Lower lobe of right lung (tissue), 2 donors: ENCODE data around the gene PCGF3. TPM values are rescaled to one million over a fixed set of nuclear protein-coding genes. Genes with fewer than 3 reads are reported as not detected.
A peak's percentile ranks its signal among the peaks of the same experiment; 100 is the strongest.

Experiments
- ATAC-seq, 2 donors: fragments of 200-7000 bp; cut with Tn5 transposase; one replicate each; pipeline ENCODE4 v1.9.1; 2020 to 2022; ENCODE audit warnings: mild to moderate bottlenecking in 2 of 2, moderate library complexity in 2 of 2
- DNase-seq: peaks from one replicate; pipeline ENCODE4 v3.0.0-alpha.2; 2020
- H3K27ac ChIP-seq: fragments of 200-600 bp; one replicate; pipeline ENCODE4 v1.8.0; 2022
- H3K27me3 ChIP-seq: fragments of 200-600 bp; one replicate; pipeline ENCODE4 v1.8.0; 2022; ENCODE audit warnings: low read depth
- H3K36me3 ChIP-seq: fragments of 200-600 bp; one replicate; pipeline ENCODE4 v1.8.0; 2022; ENCODE audit warnings: mild to moderate bottlenecking
- H3K4me1 ChIP-seq: fragments of 200-600 bp; one replicate; pipeline ENCODE4 v1.8.0; 2022
- H3K4me3 ChIP-seq: fragments of 200-600 bp; one replicate; pipeline ENCODE4 v1.8.0; 2022; ENCODE audit warnings: mild to moderate bottlenecking
- H3K9me3 ChIP-seq: fragments of 200-600 bp; one replicate; pipeline ENCODE4 v1.8.0; 2022
- intact Hi-C: fragments of 100-400 bp; cut with DNase I; formaldehyde crosslinking; loops from one replicate; pipeline ENCODE4 v1.11.0; 2022
- total RNA-seq: library from RNA; stranded (reverse); fragmentation: NEBNext Ultra II Directional; extraction: Animal tissue kit (Norgen Biotek cat#: 25700); gene quantifications from one replicate; pipeline ENCODE4 v1.2.1, GENCODE V29; 2021
- TF ChIP-seq, protein P1 (sequence below): fragments of 200-600 bp; IDR thresholded peaks from one replicate; pipeline ENCODE4 v1.8.0; 2022; ENCODE audit warnings: antibody characterized with exemption, mild to moderate bottlenecking
- donor health status: DM: no; HTN: yes; CAD: no; lungs with severe emphysema.

Gene PCGF3
- total RNA-seq, 1 donor from 2014 or later: 44.8 TPM

DNA sequence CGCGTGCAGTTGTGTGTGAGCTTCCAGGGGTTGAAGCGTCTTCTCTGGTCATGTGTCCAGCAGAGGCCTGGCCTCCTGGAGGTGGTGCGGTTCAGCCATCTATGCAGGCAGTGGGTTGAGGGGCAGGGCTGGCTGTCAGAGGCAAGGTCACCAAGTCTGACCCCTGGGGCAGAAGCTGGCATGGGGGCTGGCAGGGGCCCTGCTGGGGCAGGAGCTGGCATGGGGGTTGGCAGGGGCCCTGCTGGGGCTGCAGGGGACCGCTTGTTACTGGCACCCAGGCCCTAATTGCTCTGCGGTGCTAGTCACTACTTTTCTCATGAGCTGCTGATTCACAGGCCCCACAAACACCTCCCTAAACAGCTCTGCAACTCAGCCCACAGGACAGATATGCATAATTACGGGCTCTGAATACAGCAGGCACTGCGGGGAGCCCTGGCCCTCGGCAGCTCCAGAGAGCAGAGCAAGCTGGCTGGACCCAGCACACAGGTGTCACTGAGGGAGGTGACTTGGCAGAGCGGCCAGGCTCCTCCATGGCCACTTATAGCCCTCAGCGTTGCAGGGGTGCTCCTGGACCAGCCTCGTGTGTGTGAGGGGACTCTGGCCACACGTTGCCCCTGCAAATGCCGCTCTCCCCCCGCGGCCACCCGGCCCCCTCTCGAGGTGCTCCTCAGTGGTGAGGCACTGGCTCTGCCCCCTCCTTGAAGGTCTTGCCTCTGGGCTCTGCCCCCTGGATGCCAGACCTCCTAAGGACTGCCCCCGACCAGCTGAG is 87.6 kb downstream of the PCGF3 start:
- no peaks in the 10 kb centered on the region for H3K9me3 ChIP-seq
- H3K4me1 ChIP-seq: peaks cover 19% of the 10 kb centered on the region
- H3K27me3 ChIP-seq: peaks cover 67% of the 10 kb centered on the region
- H3K36me3 ChIP-seq: no peaks in the 10 kb centered on the region
- TF ChIP-seq, protein P1, sequence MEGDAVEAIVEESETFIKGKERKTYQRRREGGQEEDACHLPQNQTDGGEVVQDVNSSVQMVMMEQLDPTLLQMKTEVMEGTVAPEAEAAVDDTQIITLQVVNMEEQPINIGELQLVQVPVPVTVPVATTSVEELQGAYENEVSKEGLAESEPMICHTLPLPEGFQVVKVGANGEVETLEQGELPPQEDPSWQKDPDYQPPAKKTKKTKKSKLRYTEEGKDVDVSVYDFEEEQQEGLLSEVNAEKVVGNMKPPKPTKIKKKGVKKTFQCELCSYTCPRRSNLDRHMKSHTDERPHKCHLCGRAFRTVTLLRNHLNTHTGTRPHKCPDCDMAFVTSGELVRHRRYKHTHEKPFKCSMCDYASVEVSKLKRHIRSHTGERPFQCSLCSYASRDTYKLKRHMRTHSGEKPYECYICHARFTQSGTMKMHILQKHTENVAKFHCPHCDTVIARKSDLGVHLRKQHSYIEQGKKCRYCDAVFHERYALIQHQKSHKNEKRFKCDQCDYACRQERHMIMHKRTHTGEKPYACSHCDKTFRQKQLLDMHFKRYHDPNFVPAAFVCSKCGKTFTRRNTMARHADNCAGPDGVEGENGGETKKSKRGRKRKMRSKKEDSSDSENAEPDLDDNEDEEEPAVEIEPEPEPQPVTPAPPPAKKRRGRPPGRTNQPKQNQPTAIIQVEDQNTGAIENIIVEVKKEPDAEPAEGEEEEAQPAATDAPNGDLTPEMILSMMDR: no peak
- intact Hi-C loops: no loop called here
- DNase-seq: peak; percentile 31
- no peak overlapping the region for H3K27ac ChIP-seq
- no peak overlapping the region for H3K4me3 ChIP-seq
- ATAC-seq: no peak

DNA sequence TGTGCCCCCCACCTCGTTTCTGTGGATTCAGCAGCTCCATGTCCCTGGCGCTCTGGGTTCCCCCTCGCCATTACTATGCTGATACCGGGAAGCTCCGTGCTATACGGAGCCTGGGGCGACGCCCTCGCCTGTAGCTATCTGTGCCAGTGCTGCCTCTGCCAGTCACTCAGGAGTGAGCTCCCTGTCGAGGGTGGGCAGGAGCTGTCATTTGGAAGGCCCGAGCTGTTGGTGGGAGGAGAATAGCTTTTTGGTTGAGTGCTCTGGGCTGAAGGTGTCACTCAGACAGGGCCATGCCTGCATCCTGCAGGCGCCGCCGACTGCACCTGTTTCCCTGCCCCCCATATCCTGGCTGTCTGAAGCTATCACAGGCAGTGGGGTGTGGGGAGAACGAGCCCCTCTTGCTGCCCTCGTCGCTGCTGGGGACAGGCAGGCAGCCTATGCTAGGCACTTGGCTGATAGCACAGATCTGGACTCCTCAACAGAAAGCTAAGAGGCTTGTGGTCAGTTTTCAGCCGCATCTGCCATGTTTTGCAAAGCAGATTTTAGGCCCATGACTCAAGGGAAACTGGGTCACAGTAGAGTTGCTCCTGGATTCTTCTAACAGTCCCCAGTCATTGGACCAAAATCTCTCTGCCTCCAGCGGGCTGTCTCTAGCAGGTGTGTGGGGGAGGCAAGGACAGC is 88.4 kb downstream of the PCGF3 start:
- Histone ChIP-seq H3K4me3 (no peak overlapping the region), H3K36me3 (no peaks in the 10 kb centered on the region), H3K27me3 (peaks cover 65% of the 10 kb centered on the region), H3K9me3 (no peaks in the 10 kb centered on the region), H3K27ac (no peak overlapping the region), H3K4me1 (peaks cover 19% of the 10 kb centered on the region)
- TF ChIP-seq, protein P1: no peak
- peak; percentile 14 for DNase-seq
- ATAC-seq: no peak
- intact Hi-C loops: no loop called here

DNA sequence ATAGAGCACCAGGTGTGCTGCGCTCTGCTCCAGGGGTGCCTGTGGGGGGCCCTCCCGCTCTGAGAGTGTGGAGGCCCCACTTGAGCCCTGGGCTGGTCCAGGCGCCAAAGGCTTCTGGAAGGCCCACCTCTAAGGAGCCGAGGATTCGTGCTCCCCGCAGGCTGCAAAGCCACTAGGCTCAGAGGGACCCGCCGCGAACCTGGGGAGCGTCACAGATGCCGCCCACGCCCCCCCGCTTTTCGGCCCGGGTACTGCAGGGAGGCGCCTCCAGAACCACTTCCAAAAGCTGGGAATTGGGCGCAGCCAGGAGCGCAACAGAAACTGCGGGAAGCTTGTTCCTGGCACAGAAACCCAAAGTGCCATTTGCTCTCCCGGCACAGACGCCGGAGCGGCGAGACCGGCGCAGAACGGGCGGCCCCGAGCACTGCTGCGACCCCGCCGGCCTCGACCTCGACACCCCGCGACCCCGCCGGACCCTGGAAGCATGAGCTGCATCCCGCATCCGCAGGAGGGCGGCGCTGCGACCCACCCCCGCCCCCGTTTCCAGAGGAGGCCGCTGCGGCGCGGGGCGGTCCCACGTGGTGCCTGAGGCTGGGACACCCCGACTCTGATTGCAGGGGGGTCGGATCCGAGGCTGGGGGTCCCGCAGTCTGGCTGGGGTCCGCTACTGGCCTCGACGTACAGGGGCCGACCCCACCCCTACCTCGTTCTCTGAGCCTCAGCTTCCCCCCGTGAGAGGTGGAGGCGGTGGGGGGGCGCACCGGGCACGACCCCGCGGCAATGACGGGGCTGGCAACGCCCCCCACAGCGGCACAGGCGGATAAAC is 89.5 kb downstream of the PCGF3 start:
- peak overlapping the region; percentile 32 for H3K4me3 ChIP-seq
- no peak overlapping the region for H3K27ac ChIP-seq
- H3K9me3 ChIP-seq: no peaks in the 10 kb centered on the region
- peaks cover 19% of the 10 kb centered on the region for H3K4me1 ChIP-seq
- DNase-seq (peak; percentile 38), ATAC-seq (no peak)
- TF ChIP-seq, protein P1: no peak
- peaks cover 57% of the 10 kb centered on the region for H3K27me3 ChIP-seq
- H3K36me3 ChIP-seq: no peaks in the 10 kb centered on the region
- intact Hi-C loops: no loop called here

DNA sequence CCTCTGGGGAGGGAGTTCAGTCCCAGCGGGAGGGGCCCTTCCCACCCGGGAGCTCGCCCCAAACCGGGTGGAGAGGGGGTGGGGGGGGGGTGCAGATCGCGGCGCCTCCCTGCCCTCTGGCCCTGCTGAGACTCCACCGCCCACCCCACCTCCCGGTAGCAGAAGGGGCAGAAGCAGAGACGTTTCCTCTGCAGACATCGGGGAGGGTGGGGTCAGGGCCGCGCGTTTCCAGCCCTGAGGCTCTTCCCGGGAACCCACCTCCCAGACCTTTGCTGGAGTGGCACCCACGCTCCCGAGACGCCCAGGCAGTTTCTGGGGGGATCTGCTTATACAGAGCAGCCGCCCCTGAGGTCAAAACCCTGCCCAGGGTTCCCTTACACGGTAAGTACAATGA is 90.1 kb downstream of the PCGF3 start:
- no peak overlapping the region for H3K27ac ChIP-seq
- no peaks in the 10 kb centered on the region for H3K9me3 ChIP-seq
- TF ChIP-seq, protein P1: no peak
- intact Hi-C loops: no loop called here
- H3K4me3 ChIP-seq: no peak overlapping the region
- H3K4me1 ChIP-seq: peaks cover 19% of the 10 kb centered on the region
- ATAC-seq (no peak), DNase-seq (peak; percentile 18)
- H3K36me3 ChIP-seq: no peaks in the 10 kb centered on the region
- H3K27me3 ChIP-seq: peaks cover 54% of the 10 kb centered on the region

DNA sequence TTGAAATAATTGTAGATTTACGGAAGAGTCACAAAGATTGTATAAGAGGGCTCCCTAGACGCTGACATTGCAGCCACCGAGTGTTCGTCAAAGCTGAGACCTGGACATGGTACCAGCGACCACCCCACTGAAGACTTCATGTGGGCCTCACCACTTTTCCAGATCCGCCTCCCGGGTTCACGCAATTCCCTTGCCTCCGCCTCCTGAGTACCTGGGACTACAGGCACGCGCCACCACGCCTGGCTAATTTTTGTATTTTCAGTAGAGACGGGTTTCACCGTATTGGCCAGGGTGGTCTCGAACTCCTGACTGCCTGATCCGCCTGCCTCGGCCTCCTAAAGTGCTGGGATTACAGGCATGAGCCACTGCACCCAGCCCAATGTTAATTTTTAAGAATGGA is 90.6 kb downstream of the PCGF3 start:
- H3K27ac ChIP-seq: no peak overlapping the region
- TF ChIP-seq, protein P1: no peak
- peaks cover 52% of the 10 kb centered on the region for H3K27me3 ChIP-seq
- H3K4me1 ChIP-seq: peaks cover 19% of the 10 kb centered on the region
- H3K4me3 ChIP-seq: no peak overlapping the region
- ATAC-seq (no peak), DNase-seq (peak; percentile 10)
- intact Hi-C loops: no loop called here
- H3K36me3 ChIP-seq: no peaks in the 10 kb centered on the region
- no peaks in the 10 kb centered on the region for H3K9me3 ChIP-seq
